Liver (tissue), 3 donors: ENCODE measurements around the gene ZNF778.
"Not testable (repeated sequence)": the region's sequence is repeated elsewhere in the genome, so short reads cannot be mapped to it uniquely, and the experiment has no call there.

Experiments used
- FOXA1 ChIP-seq: IDR thresholded peaks from 2 replicates; pipeline ENCODE4 v1.6.1; 2016; ENCODE audit warnings: antibody characterized with exemption
- HNF4A ChIP-seq, 2 donors: conservative IDR thresholded peaks; 2 replicates each; pipeline ENCODE4 v1.6.1; 2016; ENCODE audit warnings: antibody characterized with exemption in 2 of 2, mild to moderate bottlenecking in 2 of 2
- JUND ChIP-seq, 2 donors: IDR thresholded peaks; 2 replicates each; pipeline ENCODE4 v1.6.1; 2016; ENCODE audit warnings: antibody characterized with exemption in 2 of 2
- REST ChIP-seq: IDR thresholded peaks from 2 replicates; pipeline ENCODE4 v1.6.1; 2016; ENCODE audit warnings: antibody characterized with exemption, mild to moderate bottlenecking
- RXRA ChIP-seq, 2 donors: IDR thresholded peaks; 2 replicates each; pipeline ENCODE4 v1.6.1; 2017 to 2018; ENCODE audit warnings: antibody characterized with exemption in 2 of 2, mild to moderate bottlenecking in 1 of 2
- YY1 ChIP-seq: IDR thresholded peaks from 2 replicates; pipeline ENCODE4 v1.6.1; 2016; ENCODE audit warnings: antibody characterized with exemption, mild to moderate bottlenecking
- TF ChIP-seq, protein P1 (sequence below): fragments of 150-350 bp; IDR thresholded peaks from 2 replicates; pipeline ENCODE4 v1.5.1; 2017; ENCODE audit warnings: improper control_type of control experiment, low read depth, low read length; ENCODE audit not compliant: missing input control
- TF ChIP-seq, protein P2 (sequence below): IDR thresholded peaks from 2 replicates; pipeline ENCODE4 v1.6.1; 2016; ENCODE audit warnings: antibody characterized with exemption
- TF ChIP-seq, protein P3 (sequence below): IDR thresholded peaks from 2 replicates; pipeline ENCODE4 v1.6.1; 2016; ENCODE audit warnings: antibody characterized with exemption
- donor health status: healthy.
- donor health status: healthy.

DNA sequence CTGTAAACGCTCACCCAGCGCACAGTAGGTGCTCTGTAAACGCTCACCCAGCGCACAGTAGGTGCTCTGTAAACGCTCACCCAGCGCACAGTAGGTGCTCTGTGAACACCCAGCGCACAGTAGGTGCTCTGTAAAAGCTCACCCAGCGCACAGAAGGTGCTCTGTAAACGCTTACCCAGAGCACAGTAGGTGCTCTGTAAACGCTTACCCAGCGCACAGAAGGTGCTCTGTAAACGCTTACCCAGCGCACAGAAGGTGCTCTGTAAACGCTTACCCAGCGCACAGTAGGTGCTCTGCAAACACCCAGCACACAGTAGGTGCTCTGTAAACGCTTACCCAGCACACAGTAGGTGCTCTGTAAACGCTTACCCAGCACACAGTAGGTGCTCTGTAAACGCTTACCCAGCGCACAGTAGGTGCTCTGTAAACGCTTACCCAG is 30.9 kb upstream of the ZNF778 start:
- not testable (repeated sequence) for TF ChIP-seq REST; RXRA (IDR thresholded peaks at IDR 0.05); YY1; HNF4A (conservative IDR thresholded peaks at IDR 0.05); JUND (IDR thresholded peaks at IDR 0.05); FOXA1
- TF ChIP-seq, protein P1, sequence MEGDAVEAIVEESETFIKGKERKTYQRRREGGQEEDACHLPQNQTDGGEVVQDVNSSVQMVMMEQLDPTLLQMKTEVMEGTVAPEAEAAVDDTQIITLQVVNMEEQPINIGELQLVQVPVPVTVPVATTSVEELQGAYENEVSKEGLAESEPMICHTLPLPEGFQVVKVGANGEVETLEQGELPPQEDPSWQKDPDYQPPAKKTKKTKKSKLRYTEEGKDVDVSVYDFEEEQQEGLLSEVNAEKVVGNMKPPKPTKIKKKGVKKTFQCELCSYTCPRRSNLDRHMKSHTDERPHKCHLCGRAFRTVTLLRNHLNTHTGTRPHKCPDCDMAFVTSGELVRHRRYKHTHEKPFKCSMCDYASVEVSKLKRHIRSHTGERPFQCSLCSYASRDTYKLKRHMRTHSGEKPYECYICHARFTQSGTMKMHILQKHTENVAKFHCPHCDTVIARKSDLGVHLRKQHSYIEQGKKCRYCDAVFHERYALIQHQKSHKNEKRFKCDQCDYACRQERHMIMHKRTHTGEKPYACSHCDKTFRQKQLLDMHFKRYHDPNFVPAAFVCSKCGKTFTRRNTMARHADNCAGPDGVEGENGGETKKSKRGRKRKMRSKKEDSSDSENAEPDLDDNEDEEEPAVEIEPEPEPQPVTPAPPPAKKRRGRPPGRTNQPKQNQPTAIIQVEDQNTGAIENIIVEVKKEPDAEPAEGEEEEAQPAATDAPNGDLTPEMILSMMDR: not testable (repeated sequence)
- TF ChIP-seq, protein P2, sequence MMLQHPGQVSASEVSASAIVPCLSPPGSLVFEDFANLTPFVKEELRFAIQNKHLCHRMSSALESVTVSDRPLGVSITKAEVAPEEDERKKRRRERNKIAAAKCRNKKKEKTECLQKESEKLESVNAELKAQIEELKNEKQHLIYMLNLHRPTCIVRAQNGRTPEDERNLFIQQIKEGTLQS: not testable (repeated sequence)
- TF ChIP-seq, protein P3, sequence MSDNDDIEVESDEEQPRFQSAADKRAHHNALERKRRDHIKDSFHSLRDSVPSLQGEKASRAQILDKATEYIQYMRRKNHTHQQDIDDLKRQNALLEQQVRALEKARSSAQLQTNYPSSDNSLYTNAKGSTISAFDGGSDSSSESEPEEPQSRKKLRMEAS: not testable (repeated sequence)
